OCI-LY7 (cell line): Measurements from ENCODE around the gene ESD. TPM values are rescaled to one million over a fixed set of nuclear protein-coding genes. Genes with fewer than 3 reads are reported as not detected.
"Not testable (repeated sequence)": the region's sequence is repeated elsewhere in the genome, so short reads cannot be mapped to it uniquely, and the experiment has no call there.

Source experiments
- BruUV-seq: library from RNA; stranded (reverse); fragments of 400-500 nt; replicated peaks from 2 replicates; lab custom pipeline; 2021; lab: Mats Ljungman, UMichigan
- CTCF ChIA-PET: fragments of 300-600 bp; sonication (Branson Sonifier 250); formaldehyde crosslinking; loops from one replicate; lab custom pipeline; 2022; ENCODE audit warnings: antibody characterized with exemption; ENCODE audit not compliant: unreplicated experiment; lab: Charles Lee
- POLR2A ChIA-PET: fragments of 300-600 bp; sonication (Branson Sonifier 250); formaldehyde crosslinking; loops from one replicate; lab custom pipeline; 2022; ENCODE audit warnings: antibody characterized with exemption; lab: Charles Lee
- DNase-seq: peaks from one replicate; pipeline ENCODE4 v3.0.0-alpha.2; 2015; ENCODE audit warnings: low spot score
- H2AFZ ChIP-seq: fragments of 200-600 bp; sonication (generic), shearing (Covaris generic); 2 replicates; pipeline ENCODE4 v1.6.1; 2014; ENCODE audit warnings: mild to moderate bottlenecking, antibody characterized with exemption, low read length, moderate library complexity
- H3K27ac ChIP-seq: fragments of 200-600 bp; sonication (generic); 2 replicates; pipeline ENCODE4 v1.5.1; 2014; ENCODE audit warnings: mixed run types, low read depth, mild to moderate bottlenecking, moderate library complexity, low read length, inconsistent platforms; ENCODE audit not compliant: poor library complexity, severe bottlenecking
- H3K36me3 ChIP-seq: fragments of 200-600 bp; sonication (generic); 2 replicates; pipeline ENCODE4 v1.6.1; 2014; ENCODE audit warnings: mild to moderate bottlenecking, antibody characterized with exemption, low read length, moderate library complexity, mixed read lengths; ENCODE audit not compliant: insufficient read depth
- H3K4me1 ChIP-seq: fragments of 200-600 bp; sonication (generic); 2 replicates; pipeline ENCODE4 v1.5.1; 2014; ENCODE audit warnings: mild to moderate bottlenecking, low read length; ENCODE audit not compliant: insufficient read depth, poor library complexity, severe bottlenecking
- H3K4me2 ChIP-seq: fragments of 200-600 bp; sonication (generic); 2 replicates; pipeline ENCODE4 v1.6.1; 2014; ENCODE audit warnings: mild to moderate bottlenecking, low read length
- H3K4me3 ChIP-seq: fragments of 200-600 bp; sonication (generic); 2 replicates; pipeline ENCODE4 v1.5.1; 2014; ENCODE audit warnings: mild to moderate bottlenecking, low read depth, low read length; ENCODE audit not compliant: poor library complexity, severe bottlenecking
- H3K79me2 ChIP-seq: fragments of 200-600 bp; sonication (generic); 2 replicates; pipeline ENCODE4 v1.6.1; 2016; ENCODE audit warnings: low read depth, mild to moderate bottlenecking, low read length, moderate library complexity, mixed read lengths; ENCODE audit not compliant: insufficient read depth
- H3K9me2 ChIP-seq: fragments of 200-600 bp; sonication (generic); 2 replicates; pipeline ENCODE4 v1.6.1; 2016; ENCODE audit warnings: mild to moderate bottlenecking, low read length, mixed read lengths; ENCODE audit not compliant: insufficient read depth
- H3K9me3 ChIP-seq: fragments of 200-600 bp; sonication (generic); 2 replicates; pipeline ENCODE4 v1.6.1; 2014; ENCODE audit warnings: mild to moderate bottlenecking, mixed run types, low read length, mixed read lengths
- H4K20me1 ChIP-seq: fragments of 200-600 bp; sonication (generic); 2 replicates; pipeline ENCODE4 v1.6.1; 2014; ENCODE audit warnings: mild to moderate bottlenecking, antibody characterized with exemption, low read length, moderate library complexity, mixed read lengths; ENCODE audit not compliant: insufficient read depth
- EZH2phosphoT487 ChIP-seq: fragments of 200-600 bp; sonication (generic); IDR thresholded peaks from 2 replicates; pipeline ENCODE4 v1.6.1; 2018; ENCODE audit warnings: low read depth, borderline replicate concordance, mild to moderate bottlenecking, mixed run types, antibody characterized with exemption, low read length, moderate library complexity, mixed read lengths
- intact Hi-C: fragments of 100-400 bp; cut with micrococcal nuclease; formaldehyde crosslinking; loops from one replicate; pipeline ENCODE4 v1.10.0; 2022; ENCODE audit not compliant: unreplicated experiment
- total RNA-seq, 2 experiments: library from RNA; depleted of rRNA in 1 of 2; stranded (reverse); fragments of >200 nt in 1 of 2; shearing (Covaris generic) in 1 of 2; gene quantifications; 2 replicates each; pipeline ENCODE4 v1.2.3, GENCODE V29; 2014 to 2022
- TF ChIP-seq, protein P1 (sequence below): fragments of 200-600 bp; sonication (generic); conservative IDR thresholded peaks from 2 replicates; pipeline ENCODE4 v1.5.1; 2014; ENCODE audit warnings: mild to moderate bottlenecking, antibody characterized with exemption, low read length, moderate library complexity, mixed read lengths

ESD gene
- total RNA-seq, 2 experiments from 2014 or later = 41.6 to 48.0 TPM

DNA sequence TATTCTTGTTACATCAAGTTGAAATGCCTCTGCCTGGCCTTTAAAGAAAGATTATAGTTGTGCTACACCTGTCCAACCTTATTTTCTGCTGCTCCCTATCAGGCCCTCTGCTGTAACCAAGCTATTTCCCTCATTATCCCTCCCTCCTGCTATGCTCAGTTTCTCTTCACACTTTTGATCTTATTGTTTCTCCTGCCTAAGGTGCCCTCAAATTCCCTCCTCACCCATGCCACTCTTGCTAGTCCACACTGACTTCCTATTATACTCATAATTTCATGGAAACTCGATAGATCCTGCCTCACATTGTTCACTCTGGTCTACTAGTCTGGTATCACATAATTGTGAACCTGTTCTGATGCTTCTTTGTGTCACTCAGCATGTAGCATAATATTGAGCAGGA lies 19.4 kb upstream of the ESD start:
- intact Hi-C loops = no loop called here
- Histone ChIP-seq H3K4me2 (no peak overlapping the region), H3K4me3 (no peak overlapping the region), H3K27ac (no peak overlapping the region), H3K4me1 (no peaks in the 10 kb centered on the region), H3K9me3 (peaks cover 14% of the 10 kb centered on the region), H4K20me1 (no peaks in the 10 kb centered on the region), H3K36me3 (no peaks in the 10 kb centered on the region), H3K9me2 (no peaks in the 10 kb centered on the region), H2AFZ (no peak overlapping the region), H3K79me2 (no peaks in the 10 kb centered on the region)
- DNase-seq = no peak
- no TSS peak for BruUV-seq
- POLR2A ChIA-PET = interaction anchor here (1.2 kb wide), 1 partner anchor 59 kb away, joined by 3 read pairs; no protein-coding TSS in a partner anchor
- no peak for TF ChIP-seq EZH2phosphoT487
- TF ChIP-seq, protein P1, sequence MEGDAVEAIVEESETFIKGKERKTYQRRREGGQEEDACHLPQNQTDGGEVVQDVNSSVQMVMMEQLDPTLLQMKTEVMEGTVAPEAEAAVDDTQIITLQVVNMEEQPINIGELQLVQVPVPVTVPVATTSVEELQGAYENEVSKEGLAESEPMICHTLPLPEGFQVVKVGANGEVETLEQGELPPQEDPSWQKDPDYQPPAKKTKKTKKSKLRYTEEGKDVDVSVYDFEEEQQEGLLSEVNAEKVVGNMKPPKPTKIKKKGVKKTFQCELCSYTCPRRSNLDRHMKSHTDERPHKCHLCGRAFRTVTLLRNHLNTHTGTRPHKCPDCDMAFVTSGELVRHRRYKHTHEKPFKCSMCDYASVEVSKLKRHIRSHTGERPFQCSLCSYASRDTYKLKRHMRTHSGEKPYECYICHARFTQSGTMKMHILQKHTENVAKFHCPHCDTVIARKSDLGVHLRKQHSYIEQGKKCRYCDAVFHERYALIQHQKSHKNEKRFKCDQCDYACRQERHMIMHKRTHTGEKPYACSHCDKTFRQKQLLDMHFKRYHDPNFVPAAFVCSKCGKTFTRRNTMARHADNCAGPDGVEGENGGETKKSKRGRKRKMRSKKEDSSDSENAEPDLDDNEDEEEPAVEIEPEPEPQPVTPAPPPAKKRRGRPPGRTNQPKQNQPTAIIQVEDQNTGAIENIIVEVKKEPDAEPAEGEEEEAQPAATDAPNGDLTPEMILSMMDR = no peak
- CTCF ChIA-PET = no interaction called here

DNA sequence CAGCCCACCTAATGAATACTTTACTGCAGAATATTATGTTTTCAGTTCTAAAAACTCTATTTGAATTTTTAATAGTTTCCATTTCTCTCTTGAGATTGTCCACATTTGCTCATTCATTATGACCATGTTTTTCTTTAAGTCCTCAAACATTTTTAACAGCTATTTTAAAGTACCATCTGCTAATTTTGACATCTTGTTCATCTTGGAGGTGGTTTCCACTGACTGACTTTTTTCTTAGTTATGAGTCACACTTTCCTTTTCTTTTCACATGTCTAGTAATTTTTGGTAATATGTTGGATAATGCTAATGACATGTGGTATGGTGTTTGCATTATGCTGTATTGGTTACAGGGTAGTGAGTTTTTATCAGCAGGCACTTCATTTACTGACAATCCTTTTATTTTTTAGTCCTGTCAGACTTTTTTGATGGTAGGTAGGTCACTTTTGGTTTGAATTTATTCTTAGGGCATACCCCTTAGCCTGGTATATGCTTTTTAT lies 15.4 kb upstream of the ESD start:
- Histone ChIP-seq H3K27ac (no peak overlapping the region), H3K36me3 (no peaks in the 10 kb centered on the region), H3K9me3 (peaks cover 14% of the 10 kb centered on the region), H3K4me2 (no peak overlapping the region), H4K20me1 (no peaks in the 10 kb centered on the region), H3K4me1 (no peaks in the 10 kb centered on the region), H3K9me2 (no peaks in the 10 kb centered on the region), H3K79me2 (no peaks in the 10 kb centered on the region), H3K4me3 (no peak overlapping the region), H2AFZ (no peak overlapping the region)
- ChIA-PET CTCF (no interaction called here), POLR2A (no interaction called here)
- TF ChIP-seq, protein P1 = no peak
- TF ChIP-seq EZH2phosphoT487 = no peak
- no peak for DNase-seq
- intact Hi-C loops = no loop called here
- BruUV-seq = no TSS peak

DNA sequence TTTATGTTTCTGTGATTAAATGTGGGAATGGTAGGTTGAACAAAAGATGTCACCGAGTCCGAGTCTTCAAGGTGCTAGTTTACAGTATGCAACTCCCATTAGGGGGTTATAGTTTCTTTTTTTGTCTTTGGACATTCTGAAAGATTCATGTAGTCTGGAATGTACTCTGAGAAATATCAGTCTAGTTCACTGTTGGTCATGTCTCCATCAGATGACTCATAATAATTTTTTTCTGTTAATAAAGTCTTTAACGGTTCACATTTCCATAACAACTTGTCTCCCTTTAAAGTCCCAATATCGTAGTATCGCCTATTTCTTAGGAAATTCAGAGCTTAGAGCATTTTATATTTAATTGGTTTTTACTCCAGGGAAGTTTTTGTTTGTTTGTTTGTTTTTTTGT lies 13.5 kb upstream of the ESD start:
- no peak overlapping the region for H3K27ac ChIP-seq
- H3K4me2 ChIP-seq = no peak overlapping the region
- peaks cover 14% of the 10 kb centered on the region for H3K9me3 ChIP-seq
- POLR2A ChIA-PET = interaction anchor here (0.7 kb wide), 1 partner anchor 1633 kb away, joined by 3 read pairs; no protein-coding TSS in a partner anchor
- DNase-seq = no peak
- no peak overlapping the region for H3K4me3 ChIP-seq
- H3K36me3 ChIP-seq = no peaks in the 10 kb centered on the region
- TF ChIP-seq EZH2phosphoT487 = no peak
- TF ChIP-seq, protein P1 = no peak
- no TSS peak for BruUV-seq
- no peaks in the 10 kb centered on the region for H4K20me1 ChIP-seq
- intact Hi-C loops = no loop called here
- CTCF ChIA-PET = no interaction called here
- H3K79me2 ChIP-seq = no peaks in the 10 kb centered on the region
- no peaks in the 10 kb centered on the region for H3K4me1 ChIP-seq
- no peaks in the 10 kb centered on the region for H3K9me2 ChIP-seq
- H2AFZ ChIP-seq = no peak overlapping the region

DNA sequence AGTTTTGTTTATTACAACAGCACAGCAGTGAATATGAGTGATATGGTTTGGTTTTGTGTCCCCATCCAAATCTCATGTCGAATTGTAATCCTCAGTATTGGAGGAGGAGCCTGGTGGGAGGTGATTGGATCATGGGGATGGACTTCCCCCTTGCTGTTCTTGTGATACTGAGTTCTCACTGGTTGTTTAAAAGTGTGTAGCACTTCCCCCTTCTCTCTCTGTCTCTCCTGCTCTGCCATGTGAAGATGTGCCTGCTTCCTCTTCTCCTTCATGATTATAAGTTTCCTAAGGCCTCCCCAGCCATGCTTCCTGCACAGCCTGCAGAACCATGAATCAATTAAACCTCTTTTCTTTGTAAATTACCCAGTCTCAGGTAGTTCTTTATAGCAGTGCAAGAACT lies 8.0 kb upstream of the ESD start:
- H3K79me2 ChIP-seq, H3K4me1 ChIP-seq, H2AFZ ChIP-seq, H3K9me3 ChIP-seq, H3K4me2 ChIP-seq, DNase-seq, H3K27ac ChIP-seq, H3K36me3 ChIP-seq, H3K9me2 ChIP-seq, BruUV-seq, intact Hi-C loops, CTCF ChIA-PET, H4K20me1 ChIP-seq, H3K4me3 ChIP-seq, POLR2A ChIA-PET: not testable (repeated sequence)
